NB4 (cell line): ENCODE results near the gene ZFHX2.

Experiments used
- DNase-seq: peaks from one replicate; pipeline ENCODE4 v3.0.0; 2010; ENCODE audit warnings: low read depth
- H3K4me3 ChIP-seq: one replicate; pipeline ENCODE4 v1.5.1; 2011; ENCODE audit warnings: mild to moderate bottlenecking, low read depth, low read length, moderate library complexity
- MYC ChIP-seq: IDR thresholded peaks from 2 replicates; pipeline ENCODE4 v1.6.1; 2011; ENCODE audit warnings: low read depth, low read length
- POLR2A ChIP-seq: IDR thresholded peaks from 2 replicates; pipeline ENCODE4 v1.6.1; 2011; ENCODE audit warnings: mild to moderate bottlenecking; ENCODE audit not compliant: insufficient read length; ENCODE audit errors: extremely low read depth
- TF ChIP-seq, protein P1 (sequence below): IDR thresholded peaks from one replicate; pipeline ENCODE4 v1.5.1; 2012; ENCODE audit warnings: low read depth, low read length
- TF ChIP-seq, protein P2 (sequence below): IDR thresholded peaks from 2 replicates; pipeline ENCODE4 v1.6.1; 2011; ENCODE audit warnings: low read depth, low read length

ZFHX2 gene

DNA sequence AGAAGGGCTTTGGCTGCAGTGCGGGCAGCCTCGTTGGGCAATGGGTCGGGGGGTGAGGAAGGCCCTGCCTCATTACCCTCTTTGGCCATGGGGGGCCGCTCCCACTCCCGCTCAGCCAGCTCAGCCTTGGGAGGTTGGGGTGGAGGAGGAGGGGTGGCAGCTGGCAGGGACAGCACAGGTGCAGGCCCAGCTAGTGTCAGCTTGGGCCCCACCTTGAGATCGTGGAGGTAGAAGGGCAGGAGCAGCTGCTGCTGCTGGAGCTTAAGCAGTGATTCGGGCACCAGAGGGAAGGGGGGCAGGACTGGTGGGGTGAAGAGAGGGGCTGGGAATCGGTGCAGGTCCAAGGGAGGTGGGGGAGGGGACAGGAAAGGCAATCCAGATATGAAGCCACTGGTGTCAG, 26.0 kb downstream of the ZFHX2 start:
- DNase-seq: no peak
- TF ChIP-seq, protein P1, sequence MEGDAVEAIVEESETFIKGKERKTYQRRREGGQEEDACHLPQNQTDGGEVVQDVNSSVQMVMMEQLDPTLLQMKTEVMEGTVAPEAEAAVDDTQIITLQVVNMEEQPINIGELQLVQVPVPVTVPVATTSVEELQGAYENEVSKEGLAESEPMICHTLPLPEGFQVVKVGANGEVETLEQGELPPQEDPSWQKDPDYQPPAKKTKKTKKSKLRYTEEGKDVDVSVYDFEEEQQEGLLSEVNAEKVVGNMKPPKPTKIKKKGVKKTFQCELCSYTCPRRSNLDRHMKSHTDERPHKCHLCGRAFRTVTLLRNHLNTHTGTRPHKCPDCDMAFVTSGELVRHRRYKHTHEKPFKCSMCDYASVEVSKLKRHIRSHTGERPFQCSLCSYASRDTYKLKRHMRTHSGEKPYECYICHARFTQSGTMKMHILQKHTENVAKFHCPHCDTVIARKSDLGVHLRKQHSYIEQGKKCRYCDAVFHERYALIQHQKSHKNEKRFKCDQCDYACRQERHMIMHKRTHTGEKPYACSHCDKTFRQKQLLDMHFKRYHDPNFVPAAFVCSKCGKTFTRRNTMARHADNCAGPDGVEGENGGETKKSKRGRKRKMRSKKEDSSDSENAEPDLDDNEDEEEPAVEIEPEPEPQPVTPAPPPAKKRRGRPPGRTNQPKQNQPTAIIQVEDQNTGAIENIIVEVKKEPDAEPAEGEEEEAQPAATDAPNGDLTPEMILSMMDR: no peak
- TF ChIP-seq, protein P2, sequence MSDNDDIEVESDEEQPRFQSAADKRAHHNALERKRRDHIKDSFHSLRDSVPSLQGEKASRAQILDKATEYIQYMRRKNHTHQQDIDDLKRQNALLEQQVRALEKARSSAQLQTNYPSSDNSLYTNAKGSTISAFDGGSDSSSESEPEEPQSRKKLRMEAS: no peak
- no peak overlapping the region for H3K4me3 ChIP-seq

DNA sequence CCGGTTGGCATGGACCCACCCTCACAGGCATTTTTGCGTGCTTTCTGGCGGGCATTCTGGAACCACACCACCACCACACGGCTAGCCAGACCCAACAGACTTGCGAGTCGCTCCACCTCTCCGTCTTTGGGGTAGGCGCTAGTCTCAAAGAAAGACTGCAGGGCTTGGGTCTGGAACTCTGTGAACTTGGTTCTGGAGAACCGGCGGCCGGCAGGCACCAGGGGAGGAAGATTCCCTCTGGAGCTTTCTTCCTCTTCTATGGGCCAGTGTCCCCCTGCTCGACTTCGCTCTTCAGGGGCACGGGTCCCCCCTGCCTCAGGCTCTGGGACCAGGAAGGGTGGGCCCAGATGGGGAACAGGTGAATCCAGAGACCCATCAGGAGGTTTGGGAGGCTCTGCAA, 26.6 kb downstream of the ZFHX2 start:
- TF ChIP-seq, protein P1: no peak
- TF ChIP-seq POLR2A: no peak
- TF ChIP-seq, protein P2: no peak
- no peak for TF ChIP-seq MYC

DNA sequence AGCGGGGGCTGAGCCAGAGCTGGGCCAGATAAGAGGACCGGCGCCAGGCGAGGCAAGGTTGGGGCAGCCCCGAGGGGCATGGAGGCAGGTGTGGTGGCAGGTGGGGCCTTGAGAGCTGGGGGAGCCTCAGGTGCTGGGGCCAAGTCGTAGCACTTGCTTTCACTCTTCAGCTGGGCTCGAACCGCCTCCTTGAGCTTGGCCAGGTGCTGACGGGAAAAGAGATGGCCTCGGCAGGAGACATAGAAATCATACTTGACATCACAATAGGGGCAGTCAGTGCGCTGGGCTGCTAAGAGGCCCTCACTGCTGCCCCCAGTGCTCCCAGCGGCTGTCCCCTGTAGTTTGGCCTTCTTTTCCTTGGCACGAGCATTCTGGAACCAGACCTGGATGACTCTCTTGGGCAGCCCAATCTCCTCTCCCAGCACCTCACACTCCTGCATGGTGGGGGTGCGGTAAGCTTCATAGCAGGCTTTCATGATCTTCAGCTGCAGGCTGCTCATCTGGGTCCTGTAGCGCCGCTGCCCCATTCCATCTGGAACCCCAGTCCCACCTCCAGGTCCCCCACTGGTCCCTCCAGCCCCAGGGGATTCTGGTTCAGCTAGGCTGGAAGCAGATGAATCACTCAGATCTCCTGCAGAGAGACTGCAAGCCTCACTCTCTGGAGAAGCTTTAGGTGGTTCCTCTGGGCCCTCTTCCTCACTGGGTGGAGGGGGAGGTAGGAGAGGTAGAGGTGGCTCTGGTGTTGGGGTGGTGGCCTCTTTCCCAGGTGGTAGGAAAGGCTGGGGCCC, 28.1 kb downstream of the ZFHX2 start:
- TF ChIP-seq POLR2A (no peak), MYC (no peak)
- TF ChIP-seq, protein P2: no peak
- TF ChIP-seq, protein P1: no peak
- H3K4me3 ChIP-seq: no peak overlapping the region
- peak; percentile 18 for DNase-seq

More for the DNA sequence above, 26.6 kb downstream of the ZFHX2 start:
- DNase-seq: no peak
- H3K4me3 ChIP-seq: no peak overlapping the region

DNA sequence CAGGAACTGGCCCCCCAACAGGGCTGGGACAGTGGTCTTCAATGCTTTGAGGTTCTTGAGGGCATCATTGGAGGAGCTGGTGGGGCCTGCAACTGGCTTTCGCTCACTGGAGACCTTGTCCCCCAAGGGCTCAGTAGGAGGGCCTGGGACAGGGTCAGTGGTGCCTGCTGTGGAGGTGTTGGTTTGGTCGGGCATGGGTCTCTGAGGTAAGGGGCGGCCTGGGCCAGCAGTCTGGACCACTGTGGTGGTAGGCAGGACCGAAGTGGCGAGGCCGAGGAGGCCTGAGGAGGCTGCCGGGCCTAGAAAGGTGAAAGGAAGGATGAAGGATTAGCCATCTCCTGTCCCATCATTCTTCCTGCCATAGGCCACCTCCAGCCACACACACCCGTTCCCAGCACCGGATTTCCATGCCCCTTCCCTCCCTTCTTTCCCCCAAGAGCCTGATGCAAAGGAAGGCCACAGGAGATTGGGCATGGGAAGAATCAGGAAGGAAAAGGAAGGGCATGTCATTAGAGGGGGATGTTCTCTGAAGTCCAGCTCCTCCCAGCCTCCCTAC, 28.8 kb downstream of the ZFHX2 start:
- TF ChIP-seq POLR2A (no peak), MYC (no peak)
- TF ChIP-seq, protein P2: no peak
- TF ChIP-seq, protein P1: no peak
- DNase-seq: no peak
- no peak overlapping the region for H3K4me3 ChIP-seq

DNA sequence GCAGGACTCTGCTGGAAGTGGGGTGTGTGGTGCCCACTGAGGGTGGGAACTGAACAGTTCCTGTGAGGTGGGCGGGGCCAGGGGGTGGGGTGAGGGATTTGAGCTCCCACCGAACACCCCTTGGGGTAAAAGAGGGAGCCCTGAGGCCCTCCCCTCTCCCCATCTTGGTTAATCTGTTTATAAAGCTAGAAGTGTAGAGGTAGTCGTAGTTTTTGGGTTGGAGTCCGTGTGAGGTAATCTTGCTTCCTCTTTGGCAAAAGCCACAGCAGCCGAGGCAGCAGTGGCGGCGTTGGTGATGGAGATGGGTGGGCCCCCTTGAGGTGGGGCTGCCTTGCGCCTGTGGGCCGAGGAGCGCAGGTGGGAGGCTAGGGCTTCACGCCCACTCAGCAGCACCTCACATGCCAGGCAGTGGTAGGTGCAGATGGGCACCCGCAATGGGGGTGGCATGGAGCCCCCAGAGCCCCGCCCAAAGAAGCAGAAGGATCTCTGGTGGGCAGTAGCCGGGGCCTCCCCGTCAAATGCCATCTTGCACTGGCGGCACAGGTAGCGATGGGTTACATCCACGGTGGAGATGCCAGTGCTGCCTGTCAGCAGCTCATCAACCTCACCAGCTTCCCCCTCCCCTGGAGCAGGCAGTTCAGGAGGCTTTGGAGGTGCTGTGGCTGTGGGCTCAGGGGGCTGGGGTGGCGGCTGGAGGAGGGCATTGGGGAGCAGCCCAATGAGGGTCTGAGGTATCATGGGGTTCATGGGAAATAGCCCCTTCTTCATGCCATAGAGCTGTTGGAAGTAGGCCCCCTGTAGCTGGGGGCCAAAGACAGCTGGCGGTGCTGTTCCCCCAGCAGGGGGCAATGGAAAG, 29.6 kb downstream of the ZFHX2 start:
- TF ChIP-seq, protein P2: no peak
- TF ChIP-seq, protein P1: no peak
- TF ChIP-seq MYC (no peak), POLR2A (no peak)
- no peak overlapping the region for H3K4me3 ChIP-seq
- DNase-seq: no peak
